H1 (cell line): ENCODE measurements around the gene FOXN1. TPM values are rescaled to one million over a fixed set of nuclear protein-coding genes. Genes with fewer than 3 reads are reported as not detected.
"Not testable (repeated sequence)": the region's sequence is repeated elsewhere in the genome, so short reads cannot be mapped to it uniquely, and the experiment has no call there.

Experiments
- CTCF ChIA-PET: fragments of 300-600 bp; sonication (Branson Sonifier 250); formaldehyde crosslinking; loops from one replicate; lab custom pipeline; 2021; ENCODE audit not compliant: partially characterized antibody; lab: Charles Lee
- POLR2A ChIA-PET: fragments of 300-600 bp; sonication (Branson Sonifier 250); formaldehyde crosslinking; loops from one replicate; lab custom pipeline; 2021; ENCODE audit warnings: inconsistent platforms; ENCODE audit not compliant: partially characterized antibody; lab: Charles Lee
- DNase-seq, 2 experiments: peaks; one replicate each; pipeline versions ENCODE4 v3.0.0 to v3.0.0-alpha.2; 2010 to 2022; ENCODE audit warnings: low spot score in 2 of 2, low read depth in 1 of 2, mixed read lengths in 1 of 2
- FAIRE-seq: peaks from 2 replicates; lab custom pipeline; 2011; peaks lifted over from hg19 to GRCh38; lab: Jason Lieb, UNC
- H2AFZ ChIP-seq: 2 replicates; pipeline ENCODE4 v1.8.1; 2012; ENCODE audit warnings: low read length, inconsistent platforms
- H2AK5ac ChIP-seq: 2 replicates; pipeline ENCODE4 v1.6.1; 2013; ENCODE audit warnings: low read depth, low read length
- H2BK120ac ChIP-seq: replicated peaks from 2 replicates; pipeline ENCODE3; 2013; ENCODE audit warnings: low read depth, low read length, inconsistent platforms
- H2BK12ac ChIP-seq: 2 replicates; pipeline ENCODE4 v1.6.1; 2013; ENCODE audit warnings: low read depth, low read length
- H2BK15ac ChIP-seq: 2 replicates; pipeline ENCODE4 v1.6.1; 2013; ENCODE audit warnings: low read length
- H2BK20ac ChIP-seq: 2 replicates; pipeline ENCODE4 v1.6.1; 2013; ENCODE audit warnings: low read length
- H2BK5ac ChIP-seq: 2 replicates; pipeline ENCODE4 v1.6.1; 2013; ENCODE audit warnings: low read depth, low read length
- H3K14ac ChIP-seq: 2 replicates; pipeline ENCODE4 v1.6.1; 2013; ENCODE audit warnings: inconsistent platforms; ENCODE audit not compliant: insufficient read length
- H3K18ac ChIP-seq: 2 replicates; pipeline ENCODE4 v1.6.1; 2013; ENCODE audit warnings: low read length; ENCODE audit errors: extremely low read depth
- H3K23ac ChIP-seq: 2 replicates; pipeline ENCODE4 v1.6.1; 2013; ENCODE audit warnings: inconsistent platforms; ENCODE audit not compliant: insufficient read length
- H3K23me2 ChIP-seq: 2 replicates; pipeline ENCODE4 v1.6.1; 2013; ENCODE audit warnings: low read depth, low read length
- H3K27ac ChIP-seq: 2 replicates; pipeline ENCODE4 v1.6.1; 2011; ENCODE audit warnings: low read depth, low read length, inconsistent platforms
- H3K27me3 ChIP-seq, 4 experiments: replicated peaks in 1 of 4; 1 replicate in 1 of 4; 2 replicates in 3 of 4; pipeline versions ENCODE4 v1.6.1 to v1.8.1; 2011 to 2013; ENCODE audit warnings: low read length in 3 of 4, mild to moderate bottlenecking in 3 of 4, inconsistent platforms in 2 of 4, mixed read lengths in 2 of 4, moderate library complexity in 1 of 4; ENCODE audit not compliant: control insufficient read depth in 3 of 4, insufficient read depth in 3 of 4; ENCODE audit errors: extremely low read depth in 1 of 4
- H3K36me3 ChIP-seq, 4 experiments: 2 replicates each; pipeline versions ENCODE4 v1.6.1 to v1.8.1; 2011 to 2013; ENCODE audit warnings: mild to moderate bottlenecking in 4 of 4, low read length in 3 of 4, moderate library complexity in 2 of 4, control low read depth in 1 of 4, inconsistent platforms in 1 of 4; ENCODE audit not compliant: insufficient read depth in 4 of 4, control insufficient read depth in 2 of 4
- H3K4ac ChIP-seq: replicated peaks from 2 replicates; pipeline ENCODE3; 2013; ENCODE audit warnings: low read length, low read depth, mixed read lengths, inconsistent platforms; ENCODE audit not compliant: insufficient read length
- H3K4me1 ChIP-seq, 4 experiments: replicated peaks in 1 of 4; 1 replicate in 1 of 4; 2 replicates in 3 of 4; pipeline versions ENCODE4 v1.6.1 to v1.8.1; 2011 to 2013; ENCODE audit warnings: low read length in 3 of 4, inconsistent platforms in 2 of 4, mixed read lengths in 1 of 4; ENCODE audit not compliant: insufficient read depth in 4 of 4, control insufficient read depth in 3 of 4
- H3K4me2 ChIP-seq, 2 experiments: 2 replicates each; pipeline versions ENCODE4 v1.6.1 to v1.8.1; 2011 to 2013; ENCODE audit warnings: low read depth in 2 of 2, low read length in 2 of 2, control low read depth in 1 of 2, inconsistent platforms in 1 of 2, mild to moderate bottlenecking in 1 of 2; ENCODE audit not compliant: insufficient read depth in 1 of 2
- H3K4me3 ChIP-seq, 4 experiments: fragments of 200-600, 300-600 bp in 1 of 4; sonication (generic), shearing (Covaris generic), sonication (Bioruptor Twin) in 1 of 4; 2 replicates each; pipeline versions ENCODE4 v1.5.1 to v1.8.1; 2011 to 2016; ENCODE audit warnings: low read length in 4 of 4, low read depth in 3 of 4, control low read depth in 2 of 4, inconsistent platforms in 2 of 4, mild to moderate bottlenecking in 2 of 4, mixed read lengths in 1 of 4, moderate library complexity in 1 of 4; ENCODE audit not compliant: insufficient read depth in 2 of 4; ENCODE audit errors: extremely low read depth in 1 of 4
- H3K56ac ChIP-seq: replicated peaks from 2 replicates; pipeline ENCODE3; 2013; ENCODE audit warnings: low read depth, mild to moderate bottlenecking, mixed read lengths, low read length, inconsistent platforms; ENCODE audit not compliant: insufficient read length
- H3K79me1 ChIP-seq: 2 replicates; pipeline ENCODE4 v1.6.1; 2013; ENCODE audit warnings: low read depth, low read length, control low read depth
- H3K79me2 ChIP-seq, 2 experiments: 2 replicates each; pipeline versions ENCODE4 v1.6.1 to v1.8.1; 2012 to 2013; ENCODE audit warnings: low read length in 2 of 2, mild to moderate bottlenecking in 2 of 2, inconsistent platforms in 1 of 2; ENCODE audit not compliant: insufficient read depth in 2 of 2, control insufficient read depth in 1 of 2
- H3K9ac ChIP-seq, 4 experiments: replicated peaks in 1 of 4; 1 replicate in 1 of 4; 2 replicates in 3 of 4; pipeline versions ENCODE4 v1.6.1 to v1.8.1; 2011 to 2013; ENCODE audit warnings: low read depth in 3 of 4, low read length in 3 of 4, control low read depth in 2 of 4, mild to moderate bottlenecking in 2 of 4, moderate library complexity in 2 of 4, inconsistent platforms in 1 of 4; ENCODE audit errors: extremely low read depth in 1 of 4
- H3K9me3 ChIP-seq, 2 experiments: 2 replicates each; pipeline versions ENCODE4 v1.6.1 to v1.8.1; 2012 to 2013; ENCODE audit warnings: mild to moderate bottlenecking in 2 of 2, moderate library complexity in 2 of 2, control low read depth in 1 of 2, inconsistent platforms in 1 of 2, low read depth in 1 of 2, low read length in 1 of 2, mixed read lengths in 1 of 2; ENCODE audit not compliant: insufficient read depth in 2 of 2
- H4K20me1 ChIP-seq, 2 experiments: replicated peaks in 1 of 2; 2 replicates each; pipeline versions ENCODE3 to v1.8.1; 2011 to 2013; ENCODE audit warnings: inconsistent platforms in 2 of 2, low read length in 2 of 2, mild to moderate bottlenecking in 1 of 2; ENCODE audit not compliant: insufficient read depth in 2 of 2, control insufficient read depth in 1 of 2
- H4K5ac ChIP-seq: 2 replicates; pipeline ENCODE4 v1.6.1; 2013; ENCODE audit warnings: low read length, low read depth, mixed read lengths, inconsistent platforms; ENCODE audit not compliant: insufficient read length
- H4K8ac ChIP-seq: 2 replicates; pipeline ENCODE4 v1.8.0; 2013; ENCODE audit warnings: mild to moderate bottlenecking, moderate library complexity, low read length, inconsistent platforms; ENCODE audit not compliant: insufficient read depth; ENCODE audit errors: extremely low read depth
- H4K91ac ChIP-seq: replicated peaks from 2 replicates; pipeline ENCODE3; 2013; ENCODE audit warnings: low read length, mixed read lengths, inconsistent platforms; ENCODE audit not compliant: insufficient read length
- WGBS, 2 experiments: shearing (Covaris generic) in 1 of 2; methylation state at CpG; one replicate each; pipeline versions ENCODE4 v1.1.6 to v1.1.7; 2013 to 2015; ENCODE audit warnings: low lambda C conversion rate in 2 of 2, mixed read lengths in 2 of 2, inconsistent platforms in 1 of 2, low coverage in 1 of 2, missing lambda C conversion rate in 1 of 2; ENCODE audit not compliant: insufficient replicate concordance in 2 of 2, insufficient coverage in 1 of 2, insufficient read length in 1 of 2; ENCODE audit errors: extremely low coverage in 1 of 2, missing lambda C conversion rate in 1 of 2; 5-methylcytosine and 5-hydroxymethylcytosine counted together
- polyA plus RNA-seq, 7 experiments: library from polyadenylated mRNA; depleted of rRNA in 3 of 7; stranded (reverse) in 5 of 7; unstranded in 2 of 7; fragments of >200 nt in 5 of 7; fragments of 200-250 nt in 2 of 7; gene quantifications; 1 replicate in 5 of 7; 2 replicates in 1 of 7; 4 replicates in 1 of 7; pipeline versions ENCODE4 v1.2.1 to v1.2.3, GENCODE V29; 2011 to 2013; ENCODE audit warnings: missing spikeins in 2 of 7, mixed read lengths in 2 of 7
- total RNA-seq: library from RNA; stranded (reverse); fragmentation: NEBNext Ultra II Directional; extraction: Animal tissue kit (Norgen Biotek cat#: 25700); gene quantifications from 2 replicates; pipeline ENCODE4 v1.2.1, GENCODE V29; 2021

The FOXN1 gene
- total and polyA plus RNA-seq, 2 of the 8 experiments (the other 6 are each of a cell fraction or from before 2014, with no cell fraction given): not detected

DNA sequence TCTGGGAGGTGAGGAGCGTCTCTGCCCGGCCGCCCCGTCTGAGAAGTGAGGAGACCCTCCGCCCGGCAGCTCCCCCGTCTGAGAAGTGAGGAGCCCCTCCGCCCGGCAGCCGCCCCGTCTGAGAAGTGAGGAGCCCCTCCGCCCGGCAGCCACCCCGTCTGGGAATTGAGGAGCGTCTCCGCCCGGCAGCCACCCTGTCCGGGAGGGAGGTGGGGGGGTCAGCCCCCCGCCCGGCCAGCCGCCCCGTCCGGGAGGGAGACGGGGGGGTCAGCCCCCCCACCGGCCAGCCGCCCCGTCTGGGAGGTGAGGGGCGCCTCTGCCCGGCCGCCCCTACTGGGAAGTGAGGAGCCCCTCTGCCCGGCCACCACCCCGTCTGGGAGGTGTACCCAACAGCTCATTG is 47.3 kb upstream of the FOXN1 start:
- not testable (repeated sequence) for H4K20me1 ChIP-seq

More for the DNA sequence above, 47.3 kb upstream of the FOXN1 start:
- H2BK12ac ChIP-seq, H2BK5ac ChIP-seq, H2BK20ac ChIP-seq, H3K79me1 ChIP-seq, H3K36me3 ChIP-seq, H3K56ac ChIP-seq, H3K9ac ChIP-seq, H3K4me2 ChIP-seq, CTCF ChIA-PET, POLR2A ChIA-PET, H3K27me3 ChIP-seq, H3K23me2 ChIP-seq, H3K4ac ChIP-seq, H2AFZ ChIP-seq, H2BK120ac ChIP-seq, H4K8ac ChIP-seq, H3K9me3 ChIP-seq, FAIRE-seq, H2AK5ac ChIP-seq, H3K14ac ChIP-seq, H3K27ac ChIP-seq, H4K91ac ChIP-seq, H3K4me3 ChIP-seq, H3K4me1 ChIP-seq, H4K5ac ChIP-seq, H2BK15ac ChIP-seq, H3K23ac ChIP-seq, H3K18ac ChIP-seq, H3K79me2 ChIP-seq: not testable (repeated sequence)
- no CpG with 5 or more reads among the region's 32 CpGs for WGBS, 2 experiments
- DNase-seq: peak in 1 of 2 experiments; percentile 4
